Ovary (tissue), 3 donors: ENCODE data around the gene SIGLEC8.

Source experiments
- CTCF ChIP-seq, 3 donors: fragments of 450-650 bp in 2 of 3; fragments of 200-600 bp in 1 of 3; IDR thresholded peaks; one replicate each; pipeline versions ENCODE4 v1.5.1 to v1.8.0; 2016 to 2022; ENCODE audit warnings: antibody characterized with exemption in 3 of 3, mild to moderate bottlenecking in 1 of 3
- POLR2A ChIP-seq: fragments of 450-650 bp; IDR thresholded peaks from one replicate; pipeline ENCODE4 v1.6.1; 2017; ENCODE audit warnings: antibody characterized with exemption, mild to moderate bottlenecking, moderate library complexity
- donor health status: DM: no; HTN: no; CAD: no.

- no peak for TF ChIP-seq POLR2A
- TF ChIP-seq CTCF (IDR thresholded peaks at IDR 0.05), result no peak
Observed at GRCh38 chr19:51427201-51427600, 31.1 kb downstream of the SIGLEC8 start.
